ENCODE results near the gene MDH2. TPM values are rescaled to one million over a fixed set of nuclear protein-coding genes. Genes with fewer than 3 reads are reported as not detected.

Gene MDH2
- total RNA-seq, 4 donors from 2014 or later, result 89.3 to 121 (median 110) TPM

Other genes starting within 250 kb of the MDH2 start
- 1 to 10 TPM in 1 of 4 donors, under 1 TPM in 2, not detected in 1; 0.64 to 2.0 (median 0.72) TPM for gene CCL24, start 234.3 kb upstream of the MDH2 start, total RNA-seq
- gene RHBDD2, start 169.1 kb upstream of the MDH2 start, total RNA-seq, result 10 to 100 TPM; 34.7 to 50.0 (median 41.4) TPM
- 100 to 1,000 TPM in 1 of 4 donors, 10 to 100 TPM in 3; 77.4 to 129 (median 97.0) TPM for gene POR, start 133.0 kb upstream of the MDH2 start, total RNA-seq
- 10 to 100 TPM; 17.7 to 37.4 (median 27.6) TPM for gene TMEM120A, start 53.5 kb upstream of the MDH2 start, total RNA-seq
- gene STYXL1, start 106 bp upstream of the MDH2 start, total RNA-seq, result 10 to 100 TPM; 33.4 to 63.9 (median 42.2) TPM
- gene SRRM3, start 153.8 kb downstream of the MDH2 start, total RNA-seq, result 10 to 100 TPM in 1 of 4 donors, 1 to 10 TPM in 3; 7.5 to 12.3 (median 9.4) TPM